ENCODE data around the gene WDR20.
"Not testable (repeated sequence)": the region's sequence is repeated elsewhere in the genome, so short reads cannot be mapped to it uniquely, and the experiment has no call there.

The WDR20 gene

GRCh38 chr14:102243795-102244194 is 104.1 kb downstream of the WDR20 start:
- ATAC-seq, result not testable (repeated sequence)

GRCh38 chr14:102246071-102246470 is 106.4 kb downstream of the WDR20 start:
- ATAC-seq, result no peak

GRCh38 chr14:102248121-102248520 is 108.4 kb downstream of the WDR20 start:
- ATAC-seq, result no peak

GRCh38 chr14:102249041-102249440 is 109.3 kb downstream of the WDR20 start:
- no peak for ATAC-seq

- no peak for ATAC-seq
These were observed 110.3 kb downstream of the WDR20 start for GRCh38 chr14:102249981-102250380.

- no peak for ATAC-seq
These were observed 110.9 kb downstream of the WDR20 start for GRCh38 chr14:102250636-102251035.

GRCh38 chr14:102251161-102251560 is 111.5 kb downstream of the WDR20 start:
- ATAC-seq, result no peak

GRCh38 chr14:102252834-102253801 is 113.4 kb downstream of the WDR20 start:
- no peak for ATAC-seq

- no peak for ATAC-seq
These were observed 115.9 kb downstream of the WDR20 start for GRCh38 chr14:102255401-102256190.

- ATAC-seq, result no peak
These were observed 117.0 kb downstream of the WDR20 start for GRCh38 chr14:102256716-102257115.

- ATAC-seq, result no peak
These were observed 118.4 kb downstream of the WDR20 start for GRCh38 chr14:102258136-102258535.

All from activated CD4-positive, CD25-positive, alpha-beta regulatory T cell treated with anti-CD3 and anti-CD28 coated beads, Interleukin-2, amount 50 U/mL, for 24 hours (primary cell).